ENCODE measurements around the gene TRERF1.
A peak's percentile ranks its signal among the peaks of the same experiment; 100 is the strongest.

The TRERF1 gene

DNA sequence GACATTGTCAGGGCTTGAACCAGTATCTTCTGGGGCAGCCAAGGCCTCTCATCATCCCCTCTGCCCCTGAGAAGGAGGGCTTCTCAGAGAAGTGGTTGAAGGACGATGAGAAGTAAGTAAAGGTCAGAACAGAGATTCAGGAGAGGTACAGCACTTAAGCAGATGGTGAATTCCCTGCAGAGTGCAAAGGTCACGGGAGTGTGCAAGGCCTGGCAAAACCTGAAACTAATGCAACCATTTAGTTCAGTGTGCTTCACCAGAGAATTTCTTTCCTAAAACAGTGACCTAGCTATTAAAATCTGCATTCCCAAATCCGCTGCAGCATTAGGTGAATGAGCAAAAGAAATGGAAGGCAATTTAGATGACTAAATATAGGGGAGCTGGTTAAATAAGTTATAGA is 58.4 kb downstream of the TRERF1 start:
- DNase-seq (ENCODE audit: low spot score), result no peak

DNA sequence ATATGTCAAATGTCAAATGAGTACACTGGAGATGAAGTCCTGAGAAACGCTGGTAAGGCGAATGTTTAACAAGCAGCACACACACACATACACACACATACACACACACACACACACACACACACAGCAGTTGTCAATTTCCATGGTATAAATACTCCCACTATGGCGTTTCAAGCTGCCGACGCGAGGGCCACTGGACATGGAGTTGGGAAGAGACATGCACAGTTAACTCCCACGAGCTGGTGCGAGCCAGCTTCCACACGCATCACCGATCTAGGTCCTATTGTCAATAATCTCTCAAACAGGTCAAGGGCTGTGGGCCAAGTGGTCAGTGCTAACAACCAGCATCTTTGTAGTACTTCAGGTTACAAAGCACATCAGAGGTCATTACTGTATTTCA is 58.9 kb downstream of the TRERF1 start:
- no peak for DNase-seq (ENCODE audit: low spot score)

DNA sequence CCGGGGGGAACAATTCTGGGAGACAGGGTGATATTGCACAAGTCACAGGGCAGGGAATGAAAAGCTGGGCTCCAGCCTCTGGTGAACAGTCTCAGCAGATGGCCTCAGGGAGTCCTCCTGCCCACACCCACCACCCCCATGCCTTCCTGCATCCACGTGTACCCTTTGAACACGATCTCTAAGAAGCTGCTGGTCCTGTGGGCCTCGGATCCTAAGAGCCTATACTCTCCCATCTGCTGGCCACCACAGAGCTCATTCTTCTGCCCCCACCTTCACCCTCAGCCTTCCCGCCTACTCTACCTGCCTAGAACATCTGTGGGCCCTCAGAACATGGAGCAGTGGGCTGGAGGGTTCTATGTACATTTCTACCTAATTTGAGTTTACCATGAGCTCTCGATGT is 60.3 kb downstream of the TRERF1 start:
- DNase-seq (ENCODE audit: low spot score), result no peak

DNA sequence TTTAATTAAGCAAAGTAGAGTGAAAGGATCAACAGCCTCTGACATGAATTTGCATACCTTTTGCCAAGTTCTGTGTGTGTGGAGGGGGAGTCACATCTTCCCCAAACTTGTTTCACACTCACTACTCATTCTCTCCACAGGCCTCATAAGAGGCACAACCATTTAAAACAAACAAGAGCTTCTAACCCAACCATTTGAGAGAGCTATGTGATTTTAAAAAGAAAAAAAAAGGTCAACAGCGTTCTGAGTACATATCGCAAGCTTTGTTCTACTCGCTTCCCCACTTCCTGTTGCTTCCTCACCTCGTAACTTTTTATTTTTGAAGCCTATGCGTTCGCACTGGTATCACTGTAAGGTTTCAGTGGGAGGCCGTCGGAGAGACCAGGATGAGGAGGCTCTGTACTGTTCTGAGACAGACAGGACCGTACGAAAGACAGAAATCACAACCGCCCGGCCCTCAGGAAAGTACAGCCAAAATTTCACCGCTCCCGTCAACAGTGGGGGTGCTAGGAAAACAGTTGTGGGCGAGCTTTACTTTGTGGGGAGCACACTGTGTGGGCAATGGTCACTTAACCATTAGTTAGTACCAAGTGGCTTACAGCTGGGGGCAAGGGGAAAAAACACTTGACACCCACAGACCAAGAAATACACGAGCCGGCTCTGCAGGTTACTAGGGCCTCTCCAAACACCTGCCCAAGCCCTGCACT is 61.3 kb downstream of the TRERF1 start:
- DNase-seq (ENCODE audit: low spot score), result peak; percentile 77

DNA sequence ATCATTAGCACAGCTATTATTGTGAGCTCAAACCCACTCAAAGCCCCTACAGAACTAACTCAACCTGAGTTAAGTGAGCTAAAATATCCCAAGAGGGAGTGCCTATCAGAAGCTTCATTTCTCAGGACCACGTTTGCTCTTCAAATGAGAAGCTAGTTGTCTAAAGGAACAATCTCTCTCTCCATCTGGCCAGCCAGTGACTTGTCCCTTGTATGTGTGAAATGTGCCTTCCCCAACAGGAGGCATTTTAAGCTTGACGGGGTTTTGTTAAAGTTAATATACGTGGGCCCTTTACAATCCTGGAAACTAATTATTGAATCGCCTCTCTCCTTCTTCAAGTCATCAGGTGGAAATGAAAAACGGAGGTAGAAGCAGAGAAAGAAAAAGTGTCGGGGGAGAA is 62.0 kb downstream of the TRERF1 start:
- DNase-seq (ENCODE audit: low spot score), result no peak

DNA sequence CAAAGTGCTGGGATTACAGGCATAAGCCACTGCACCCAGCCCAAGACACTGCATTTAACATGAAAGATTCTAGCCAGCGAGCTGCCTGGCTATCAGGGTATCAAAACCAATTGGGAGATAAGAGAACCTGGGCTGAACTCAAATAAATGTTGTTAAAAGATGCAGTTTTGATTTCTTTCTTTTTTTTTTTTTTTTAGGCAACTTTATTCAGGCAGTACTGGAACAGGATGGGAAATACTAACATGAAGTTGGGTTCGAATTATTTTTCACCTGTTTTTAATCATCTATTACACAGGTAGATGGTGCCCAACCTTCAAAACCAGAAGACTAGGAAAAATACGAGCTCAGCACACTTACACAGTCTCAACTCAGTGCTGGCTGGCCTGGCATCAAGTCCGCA is 63.7 kb downstream of the TRERF1 start:
- DNase-seq (ENCODE audit: low spot score), result no peak

DNA sequence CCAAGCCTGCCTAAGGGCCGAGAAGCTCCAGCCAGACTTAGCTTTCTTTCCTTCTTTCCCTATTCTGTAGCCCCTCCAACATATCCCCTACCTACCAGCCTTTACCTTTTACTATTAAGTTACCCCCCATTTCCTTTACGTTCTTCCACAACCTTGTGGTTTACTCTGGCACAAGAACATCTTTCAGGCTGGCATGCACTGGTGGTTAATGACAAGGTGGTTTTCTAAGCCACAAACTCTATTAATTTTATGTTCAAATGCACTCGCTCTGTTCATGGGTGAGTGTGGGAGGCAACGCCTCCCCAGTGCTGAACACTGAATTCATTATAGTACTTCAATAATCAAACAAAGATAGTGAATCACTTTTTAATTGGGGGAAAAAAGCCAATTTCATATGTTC is 64.4 kb downstream of the TRERF1 start:
- no peak for DNase-seq (ENCODE audit: low spot score)

DNA sequence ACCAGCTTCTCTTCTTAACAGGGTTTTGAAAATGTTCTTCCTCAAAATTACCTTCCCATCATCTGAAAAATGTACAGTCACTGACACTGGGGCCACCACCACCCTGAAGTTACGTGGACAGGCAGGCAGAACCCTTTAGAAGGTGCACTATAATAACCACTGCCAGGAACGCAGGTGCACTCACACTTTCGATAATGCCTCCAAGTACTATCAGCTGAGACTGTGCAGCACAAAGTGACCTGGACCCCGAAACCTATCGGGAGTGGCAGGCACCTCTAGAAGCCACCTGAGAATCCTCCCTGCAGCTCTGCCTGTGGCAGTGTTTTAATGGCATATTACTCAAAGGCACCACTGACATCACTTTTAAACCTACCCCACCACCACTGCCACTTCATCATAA is 66.4 kb downstream of the TRERF1 start:
- no peak for DNase-seq (ENCODE audit: low spot score)

DNA sequence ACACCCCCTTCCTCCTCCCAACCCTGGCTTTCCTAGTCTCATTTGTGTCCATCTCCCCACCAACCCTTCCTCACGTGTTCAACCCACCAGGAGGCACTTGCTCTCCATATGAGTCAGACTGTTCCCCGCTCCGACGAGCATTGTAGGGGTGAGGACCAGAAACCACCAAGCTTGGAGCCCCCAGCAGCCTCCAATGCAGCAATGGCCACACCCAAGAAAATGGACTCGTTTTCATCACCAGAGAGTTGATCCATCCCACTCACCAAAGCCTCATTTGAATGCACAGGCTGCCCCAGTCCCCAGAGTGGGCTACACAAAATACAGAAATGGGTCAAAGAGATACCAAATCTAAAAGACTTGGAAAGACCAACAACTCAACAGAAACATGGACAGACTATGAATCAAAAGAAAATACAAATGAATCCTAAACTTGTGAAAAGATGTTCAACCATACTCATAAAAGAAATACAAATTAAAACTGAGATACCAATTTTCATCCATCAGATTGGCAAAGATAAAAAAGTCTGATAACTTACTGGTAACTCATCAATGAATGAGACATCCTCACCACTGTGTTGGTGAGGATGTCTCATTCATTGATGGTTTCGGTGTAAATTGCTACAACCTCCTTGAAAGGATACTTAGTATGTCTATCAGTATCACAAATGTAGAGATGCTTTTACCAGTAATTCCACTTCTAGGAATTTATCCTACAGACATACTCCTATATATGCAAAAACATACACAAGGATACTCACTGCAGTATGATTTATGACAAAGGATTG is 68.1 kb downstream of the TRERF1 start:
- no peak for DNase-seq (ENCODE audit: low spot score)

DNA sequence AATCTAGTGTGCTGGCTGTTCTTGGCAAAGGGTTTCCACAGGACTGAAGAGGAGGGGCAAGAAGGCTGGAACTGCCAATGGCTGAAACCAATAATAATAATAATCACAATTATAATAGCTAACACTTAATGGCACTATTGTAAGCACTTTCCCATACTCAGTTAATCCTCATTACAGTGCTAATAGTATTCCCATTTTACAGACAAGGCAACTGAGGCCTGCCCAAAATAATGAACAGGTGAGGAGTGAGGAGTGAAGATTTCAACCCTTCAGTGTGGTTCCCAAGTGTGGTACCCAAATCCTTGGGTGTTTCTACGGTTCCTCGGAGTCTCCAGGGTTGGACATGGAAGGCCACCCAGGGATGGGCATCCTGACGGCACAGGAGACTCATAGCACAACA is 69.9 kb downstream of the TRERF1 start:
- DNase-seq (ENCODE audit: low spot score), result no peak

DNA sequence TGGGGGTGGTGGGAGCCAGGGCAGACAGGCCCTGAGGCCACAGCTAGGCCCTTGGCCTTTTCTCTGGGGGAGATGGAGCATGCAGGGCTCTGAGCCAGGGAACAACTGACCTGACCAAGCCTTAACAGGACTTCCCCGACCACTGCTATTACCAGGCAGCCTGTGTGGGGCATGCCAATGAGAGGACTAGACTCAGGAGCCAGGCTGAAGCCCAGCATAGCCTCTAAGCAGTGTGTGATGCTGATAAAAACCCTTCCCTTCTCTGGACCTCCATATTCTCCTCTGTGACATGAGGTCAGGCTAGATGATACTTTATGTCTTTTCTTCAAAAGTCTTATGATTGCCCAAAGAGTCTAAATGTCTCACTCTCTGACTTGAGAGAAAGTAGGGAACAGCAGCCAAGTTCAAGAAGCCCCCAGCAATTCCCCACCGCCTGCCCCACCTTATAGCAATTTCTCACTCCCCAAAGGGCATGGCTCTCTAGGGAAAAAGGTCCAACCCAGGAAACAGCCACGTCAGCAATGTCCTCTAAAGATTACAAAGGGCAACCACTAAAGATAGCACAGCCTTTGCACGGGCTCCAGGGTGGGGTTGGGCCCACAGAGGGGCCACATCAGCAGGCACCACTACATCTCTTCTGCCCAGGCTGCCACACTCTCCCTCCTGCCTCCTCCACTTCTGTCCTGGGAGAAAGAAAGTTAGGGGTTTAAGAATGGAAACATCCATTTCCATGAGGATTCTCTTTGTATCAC is 71.3 kb downstream of the TRERF1 start:
- no peak for DNase-seq (ENCODE audit: low spot score)

DNA sequence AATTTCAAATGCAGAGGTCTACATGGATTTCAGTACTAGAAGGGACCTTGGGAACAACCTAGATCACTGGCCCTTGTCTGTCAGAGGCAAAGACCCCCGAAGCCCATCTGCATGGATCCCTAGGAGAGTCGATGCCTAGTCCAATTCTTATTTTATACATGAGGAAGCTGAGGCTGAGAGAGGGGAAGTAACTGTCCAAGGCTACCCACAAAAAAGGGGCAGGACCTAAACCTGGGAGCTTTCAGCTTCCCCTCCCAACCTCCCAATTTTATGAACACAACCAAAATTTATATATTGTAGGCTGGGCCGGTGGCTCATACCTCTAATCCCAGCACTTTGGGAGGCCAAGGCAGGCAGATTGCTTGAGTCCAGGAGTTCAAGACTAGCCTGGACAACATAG is 73.2 kb downstream of the TRERF1 start:
- no peak for DNase-seq (ENCODE audit: low spot score)

DNA sequence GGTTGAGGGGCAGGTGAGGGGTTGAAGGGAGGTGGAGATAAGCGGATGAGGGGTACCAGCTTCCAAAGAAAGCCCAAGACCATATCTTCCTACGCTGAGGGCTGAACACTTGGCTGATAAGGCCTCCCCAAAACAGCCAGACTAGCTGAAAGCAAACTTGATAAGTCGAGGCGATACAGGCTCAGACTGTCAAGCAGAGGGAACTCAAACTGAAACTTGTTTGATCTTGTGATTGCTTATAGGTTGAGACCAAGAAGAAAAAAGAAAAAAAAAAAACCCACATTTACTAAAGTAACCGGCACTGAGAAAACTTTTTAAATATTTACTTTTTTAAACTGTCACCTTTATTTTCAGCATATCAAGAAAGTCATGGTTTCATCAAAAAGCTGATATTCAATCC is 73.6 kb downstream of the TRERF1 start:
- DNase-seq (ENCODE audit: low spot score), result no peak

DNA sequence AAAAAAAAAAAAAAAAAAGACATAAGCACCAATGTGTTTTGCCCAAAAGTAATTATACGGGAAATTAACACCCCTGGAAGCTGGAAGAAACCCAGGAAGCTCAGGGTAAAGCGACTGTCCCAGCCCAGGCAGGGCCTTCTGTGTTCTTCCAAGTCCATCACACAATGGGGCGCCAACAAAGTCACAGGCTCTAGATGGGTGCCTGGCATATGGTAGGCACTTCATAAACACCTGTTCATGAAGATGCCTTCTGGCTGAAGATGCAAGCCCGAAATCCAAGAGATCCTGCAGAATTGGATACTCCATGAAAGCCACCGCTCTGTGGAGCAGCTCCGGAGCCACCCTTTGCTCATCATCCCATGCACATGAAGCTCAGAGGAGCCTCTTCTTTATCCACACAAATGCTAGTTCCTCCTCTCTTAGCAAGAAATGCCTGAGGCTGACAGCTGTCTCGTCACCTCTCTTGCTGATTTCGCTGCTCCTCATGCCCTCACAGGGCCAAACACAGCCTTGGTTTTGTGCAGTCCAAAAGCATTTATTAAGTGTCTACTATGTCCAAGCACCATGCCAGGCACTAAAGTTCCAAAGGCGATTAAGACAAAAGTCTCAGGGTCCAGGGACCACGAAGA is 76.6 kb downstream of the TRERF1 start:
- DNase-seq (ENCODE audit: low spot score), result no peak

DNA sequence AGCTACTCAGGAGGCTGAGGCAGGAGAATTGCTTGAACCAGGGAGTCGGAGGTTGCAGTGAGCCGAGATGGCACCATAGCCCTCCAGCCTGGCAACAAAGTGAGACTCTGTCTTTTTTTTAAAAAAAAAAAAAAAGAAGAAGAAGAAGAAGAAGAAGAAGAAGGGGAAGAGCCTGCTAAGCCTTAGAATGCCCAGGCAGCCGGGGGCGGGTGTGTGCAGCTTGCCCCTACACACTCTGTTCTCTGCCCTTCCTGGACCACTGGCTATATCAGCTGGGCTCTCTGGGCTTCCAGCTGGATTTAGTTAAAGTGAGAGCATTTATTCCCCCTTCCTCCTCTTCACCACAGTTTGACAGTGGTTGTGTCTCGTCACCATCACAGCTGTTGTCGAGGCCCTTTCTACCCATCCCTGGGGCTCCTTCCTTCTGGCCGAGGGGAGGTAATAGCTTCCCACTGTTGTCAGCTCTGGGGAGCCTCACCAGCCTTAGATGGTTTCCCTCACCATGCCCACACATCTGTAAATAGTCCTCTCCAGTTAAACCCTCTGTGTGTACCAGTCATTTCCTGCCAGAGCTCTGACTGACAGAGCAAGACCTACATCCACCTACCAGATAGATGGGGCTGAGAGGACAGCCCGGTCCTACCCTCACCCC is 77.6 kb downstream of the TRERF1 start:
- DNase-seq (ENCODE audit: low spot score), result no peak

DNA sequence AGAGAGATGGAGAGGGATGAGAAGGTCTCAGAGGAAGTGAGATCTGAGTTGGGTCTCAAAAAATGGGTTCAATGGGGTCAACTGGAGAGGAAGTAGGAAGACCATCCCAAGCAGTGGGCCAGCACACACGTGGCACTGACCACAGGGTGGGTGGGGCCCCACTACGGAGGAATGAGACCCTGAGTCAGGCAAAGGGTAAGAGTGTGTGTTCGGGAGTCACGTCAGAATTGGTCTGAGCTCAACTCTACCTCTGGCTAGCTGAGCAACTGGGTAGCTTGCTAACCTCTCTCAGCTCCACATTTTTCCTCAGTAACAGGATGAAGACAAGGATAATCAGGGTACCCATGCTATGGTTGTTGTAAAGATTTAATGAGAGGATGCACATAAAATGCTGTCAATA is 79.0 kb downstream of the TRERF1 start:
- DNase-seq (ENCODE audit: low spot score), result no peak

DNA sequence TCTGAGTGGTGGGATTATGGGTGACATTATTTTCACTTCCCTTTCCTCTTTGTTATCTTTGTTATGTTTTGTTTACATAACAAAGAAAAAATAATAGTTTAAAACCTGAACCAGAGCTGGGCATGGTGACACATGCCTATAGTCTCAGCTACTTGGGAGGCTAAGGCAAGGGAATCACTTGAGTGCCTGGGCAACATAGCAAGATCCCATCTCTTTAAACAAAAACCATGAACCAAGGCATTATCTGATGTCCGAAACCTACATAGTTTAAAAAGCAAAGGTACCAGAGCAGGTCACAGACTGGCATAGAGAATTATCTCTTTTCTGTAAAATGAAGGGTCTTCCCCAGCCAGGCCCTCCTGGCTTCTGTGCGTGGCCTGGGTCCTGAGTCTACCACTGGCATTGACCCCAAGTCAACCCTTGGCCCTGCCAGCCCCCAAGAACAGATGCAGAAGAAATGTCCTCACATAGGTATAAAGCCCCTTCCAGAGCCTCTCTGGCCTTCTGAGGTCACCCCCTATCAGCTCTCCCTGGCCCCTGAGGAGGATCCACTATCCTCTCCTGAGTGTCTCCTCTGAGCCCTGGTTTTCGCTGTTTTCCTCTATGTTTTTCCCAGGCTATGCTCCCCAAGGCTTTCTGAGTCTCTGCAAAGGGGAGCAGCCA is 81.3 kb downstream of the TRERF1 start:
- no peak for DNase-seq (ENCODE audit: low spot score)

DNA sequence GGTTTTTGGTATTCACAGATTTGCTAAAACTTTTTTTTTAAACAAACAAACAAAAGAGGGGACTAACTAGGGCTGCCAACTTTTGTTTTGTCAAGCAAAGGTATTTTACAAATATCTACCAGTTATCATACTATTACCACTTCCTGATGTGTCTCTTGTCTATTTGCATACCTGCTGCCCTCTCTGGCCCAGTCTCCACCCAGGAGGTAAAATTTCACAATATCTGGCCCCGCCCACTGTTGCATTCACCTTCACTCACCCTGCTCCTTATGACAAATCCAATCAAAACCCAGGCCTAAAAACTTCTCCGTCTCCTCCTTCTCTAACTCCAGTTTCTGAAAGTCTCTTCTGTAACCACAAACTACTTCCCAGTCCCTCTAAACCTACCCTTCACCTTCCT is 82.2 kb downstream of the TRERF1 start:
- peak; percentile 43 for DNase-seq (ENCODE audit: low spot score)

DNA sequence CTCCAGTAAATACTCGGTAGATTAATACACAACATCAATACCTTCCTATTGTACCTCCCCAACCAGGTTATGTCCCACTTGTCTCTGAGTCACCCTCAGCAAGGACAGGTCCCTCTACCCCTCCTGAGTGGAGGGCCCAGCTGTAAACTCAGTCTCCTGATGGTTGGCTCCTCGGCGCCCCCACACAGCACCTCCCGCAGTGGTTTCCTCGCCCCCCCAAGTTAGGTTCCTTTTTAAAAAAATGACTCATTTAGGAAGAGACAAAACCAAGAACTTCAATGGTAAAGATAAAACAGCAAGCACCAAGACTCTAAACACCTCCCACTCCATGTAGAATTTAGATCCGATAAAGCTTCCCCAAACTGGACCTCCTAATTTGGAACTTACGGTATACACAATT is 83.5 kb downstream of the TRERF1 start:
- peak; percentile 34 for DNase-seq (ENCODE audit: low spot score)

DNA sequence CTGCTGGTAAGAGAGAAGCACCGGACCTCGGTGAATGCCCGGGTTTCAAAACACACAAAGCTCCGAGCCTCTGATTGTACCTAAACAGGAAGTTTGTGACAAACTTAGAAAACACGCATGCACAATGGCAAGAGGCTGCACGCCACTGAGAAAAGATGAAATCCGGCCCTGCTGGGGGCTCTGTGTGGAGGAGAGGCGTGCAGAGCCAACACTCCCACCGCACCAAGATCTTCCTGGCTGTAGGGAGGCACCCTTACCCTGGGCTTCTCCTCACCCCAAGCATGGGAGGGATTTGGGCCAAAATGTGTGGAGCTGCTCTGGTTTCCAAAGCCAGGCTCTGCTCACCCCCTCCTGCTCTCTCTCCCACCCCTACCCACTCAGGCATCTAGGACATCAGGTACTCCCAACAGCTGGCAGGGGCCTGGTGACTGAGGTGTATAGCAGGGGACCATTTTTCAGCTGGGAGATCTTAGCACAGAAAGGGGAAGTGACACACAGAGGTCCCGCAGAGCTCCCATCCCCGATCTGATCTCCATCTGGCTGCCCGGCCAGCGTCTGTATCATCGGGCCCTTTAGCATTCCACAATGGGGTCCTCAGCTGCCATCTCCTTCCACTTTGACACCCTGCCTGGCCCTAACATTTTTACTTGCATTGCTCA is 84.2 kb downstream of the TRERF1 start:
- DNase-seq (ENCODE audit: low spot score), result peak; percentile 85

DNA sequence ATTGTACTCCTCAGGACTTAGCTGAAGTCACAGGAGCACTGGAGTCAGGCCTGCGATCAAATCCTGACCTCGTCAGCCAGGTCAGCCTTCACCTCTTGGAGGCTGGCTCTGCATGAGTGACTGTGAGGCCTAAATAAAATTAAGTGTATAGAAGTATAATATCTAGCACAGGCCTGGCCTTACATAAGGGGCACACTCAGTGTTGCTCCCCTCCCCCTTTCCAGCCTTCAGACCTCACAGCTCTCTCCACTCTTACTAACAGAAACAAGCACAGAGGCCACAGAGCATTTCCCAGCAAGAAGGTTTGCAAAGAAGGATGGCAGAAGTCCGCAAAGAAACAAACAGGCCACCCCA is 84.8 kb downstream of the TRERF1 start:
- no peak for DNase-seq (ENCODE audit: low spot score)
